HCT116 (cell line): ENCODE measurements around the gene PIEZO2.

ENCODE experiments used
- ATF3 ChIP-seq: IDR thresholded peaks from 2 replicates; pipeline ENCODE4 v1.6.1; 2012
- CTCF ChIP-seq, 3 experiments: fragments of 200-600 bp in 1 of 3; sonication (generic) in 1 of 3; IDR thresholded peaks in 2 of 3; conservative IDR thresholded peaks in 1 of 3; 2 replicates each; pipeline ENCODE4 v1.5.1; 2012 to 2017; ENCODE audit warnings: low read depth in 2 of 3, low read length in 2 of 3, antibody characterized with exemption in 1 of 3, borderline replicate concordance in 1 of 3, control low read depth in 1 of 3, mild to moderate bottlenecking in 1 of 3, mixed read lengths in 1 of 3, mixed run types in 1 of 3, moderate library complexity in 1 of 3; ENCODE audit not compliant: insufficient read depth in 1 of 3
- MAX ChIP-seq: IDR thresholded peaks from 2 replicates; pipeline ENCODE4 v1.6.1; 2012
- SRF ChIP-seq: IDR thresholded peaks from 2 replicates; pipeline ENCODE4 v1.6.1; 2012; ENCODE audit warnings: low read depth

- TF ChIP-seq CTCF (IDR thresholded peaks at IDR 0.05 in 2 of 3, conservative IDR thresholded peaks at IDR 0.05 in 1 of 3; ENCODE audit: borderline replicate concordance in 1 of 3, insufficient read depth in 1 of 3, low read depth in 2 of 3, low read length in 2 of 3) (no peak), ATF3 (no peak), SRF (no peak), MAX (no peak)
These were observed 195.7 kb downstream of the PIEZO2 start for GRCh38 chr18:10953672-10954071.
